ENCODE results near the gene PROK1.
"Not testable (repeated sequence)": the region's sequence is repeated elsewhere in the genome, so short reads cannot be mapped to it uniquely, and the experiment has no call there.

PROK1 gene

DNA sequence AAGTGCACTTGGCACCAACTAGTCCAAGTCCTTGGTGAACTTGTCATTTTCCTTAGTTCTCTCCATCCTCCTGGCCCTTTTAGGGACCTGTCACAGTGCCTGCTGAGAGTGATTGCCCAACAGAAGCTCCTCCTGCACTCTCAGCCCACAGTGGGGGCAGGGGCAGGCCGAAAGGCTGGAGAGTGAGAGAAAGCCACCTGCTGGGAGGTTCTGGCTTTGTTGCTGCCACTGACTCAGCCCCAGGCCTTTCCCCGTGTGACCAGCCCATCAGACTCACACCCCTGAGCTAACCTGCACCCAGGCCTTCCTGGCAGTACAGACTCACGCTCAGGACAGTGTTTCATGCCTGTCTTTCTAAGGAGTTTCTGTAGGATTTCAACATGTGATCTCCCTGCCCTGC is 17.1 kb upstream of the PROK1 start:
- no peak for DNase-seq (ENCODE audit: low read depth, low spot score)

- no peak for DNase-seq (ENCODE audit: low read depth, low spot score)
These were observed 16.0 kb upstream of the PROK1 start for GRCh38 chr1:110434946-110435345.

- DNase-seq (ENCODE audit: low read depth, low spot score) = no peak
These were observed 14.3 kb upstream of the PROK1 start for GRCh38 chr1:110436635-110437034.

GRCh38 chr1:110437645-110438299 is 13.2 kb upstream of the PROK1 start:
- not testable (repeated sequence) for DNase-seq (ENCODE audit: low read depth, low spot score)

DNA sequence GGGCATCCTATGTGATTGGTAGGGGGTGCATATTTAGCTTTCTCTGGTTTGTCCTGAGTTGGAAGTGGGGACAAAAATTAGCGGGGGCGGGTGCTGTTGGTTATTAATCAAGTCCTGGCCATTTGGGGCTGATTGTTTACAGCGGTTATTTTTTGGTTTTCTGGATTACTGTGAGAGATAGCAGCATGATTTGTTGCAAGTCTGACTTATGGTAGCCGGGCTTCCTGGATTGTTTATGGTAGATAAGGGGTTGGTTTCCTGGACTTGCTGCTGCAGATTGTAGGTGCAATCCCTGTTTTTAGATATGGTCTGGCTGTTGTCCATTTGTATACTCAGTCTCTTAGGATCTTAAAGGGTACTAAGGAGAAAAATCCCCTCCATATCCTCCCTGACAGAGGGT is 12.1 kb upstream of the PROK1 start:
- DNase-seq (ENCODE audit: low read depth, low spot score) = no peak

GRCh38 chr1:110439873-110440272 is 11.1 kb upstream of the PROK1 start:
- DNase-seq (ENCODE audit: low read depth, low spot score) = not testable (repeated sequence)

- no peak for DNase-seq (ENCODE audit: low read depth, low spot score)
These were observed 10.1 kb upstream of the PROK1 start for GRCh38 chr1:110440877-110441276.

DNA sequence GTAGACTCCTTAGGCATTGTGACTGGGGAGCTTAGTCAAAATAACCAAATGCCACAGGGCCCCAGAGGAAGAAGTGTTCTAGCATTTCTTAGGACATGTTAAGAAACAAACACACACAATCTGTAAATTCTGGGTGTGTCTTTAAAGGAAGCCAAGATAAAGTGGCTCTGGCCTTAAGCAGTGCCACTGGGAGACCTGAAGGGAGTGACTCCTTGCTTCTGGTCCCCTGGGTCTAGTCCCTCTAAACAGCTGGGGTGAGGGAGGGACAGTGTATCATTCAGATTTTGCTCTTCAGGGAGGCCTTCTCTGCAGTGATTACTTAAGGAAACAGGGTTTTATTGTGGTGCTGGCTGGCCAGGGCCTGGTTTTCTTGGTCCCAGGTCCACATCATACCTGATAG is 9.1 kb upstream of the PROK1 start:
- DNase-seq (ENCODE audit: low read depth, low spot score) = no peak

- DNase-seq (ENCODE audit: low read depth, low spot score) = no peak
These were observed 7.5 kb upstream of the PROK1 start for GRCh38 chr1:110443451-110443850.

- DNase-seq (ENCODE audit: low read depth, low spot score) = no peak
These were observed 6.4 kb upstream of the PROK1 start for GRCh38 chr1:110444561-110444960.

- DNase-seq (ENCODE audit: low read depth, low spot score) = no peak
These were observed 993 bp upstream of the PROK1 start for GRCh38 chr1:110449661-110450651.

GRCh38 chr1:110452330-110452729 is 1.4 kb downstream of the PROK1 start:
- no peak for DNase-seq (ENCODE audit: low read depth, low spot score)

- DNase-seq (ENCODE audit: low read depth, low spot score) = no peak
These were observed 2.9 kb downstream of the PROK1 start for GRCh38 chr1:110453829-110454228.

- DNase-seq (ENCODE audit: low read depth, low spot score) = no peak
These were observed 3.4 kb downstream of the PROK1 start for GRCh38 chr1:110454328-110454727.

DNA sequence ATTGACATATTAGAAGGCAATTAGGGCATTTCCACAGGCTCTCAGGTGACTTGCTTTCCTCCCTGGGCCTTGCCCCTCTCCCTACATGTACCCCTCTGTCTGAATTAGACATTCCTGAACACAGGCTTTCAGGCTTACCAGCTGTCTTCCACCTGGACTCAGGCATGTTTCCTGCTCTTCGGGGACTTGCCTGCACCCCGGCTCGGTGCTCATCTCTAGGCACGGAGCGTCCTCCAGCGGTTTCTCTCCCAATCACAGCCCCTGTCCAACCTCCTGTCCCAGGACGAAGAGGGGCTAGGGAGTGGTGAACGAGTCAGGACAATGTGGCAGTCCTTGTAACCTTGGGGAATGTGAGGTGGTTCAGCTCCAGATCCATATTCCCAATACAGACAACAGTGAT is 4.2 kb downstream of the PROK1 start:
- no peak for DNase-seq (ENCODE audit: low read depth, low spot score)

- DNase-seq (ENCODE audit: low read depth, low spot score) = no peak
These were observed 6.3 kb downstream of the PROK1 start for GRCh38 chr1:110457206-110457605.

DNA sequence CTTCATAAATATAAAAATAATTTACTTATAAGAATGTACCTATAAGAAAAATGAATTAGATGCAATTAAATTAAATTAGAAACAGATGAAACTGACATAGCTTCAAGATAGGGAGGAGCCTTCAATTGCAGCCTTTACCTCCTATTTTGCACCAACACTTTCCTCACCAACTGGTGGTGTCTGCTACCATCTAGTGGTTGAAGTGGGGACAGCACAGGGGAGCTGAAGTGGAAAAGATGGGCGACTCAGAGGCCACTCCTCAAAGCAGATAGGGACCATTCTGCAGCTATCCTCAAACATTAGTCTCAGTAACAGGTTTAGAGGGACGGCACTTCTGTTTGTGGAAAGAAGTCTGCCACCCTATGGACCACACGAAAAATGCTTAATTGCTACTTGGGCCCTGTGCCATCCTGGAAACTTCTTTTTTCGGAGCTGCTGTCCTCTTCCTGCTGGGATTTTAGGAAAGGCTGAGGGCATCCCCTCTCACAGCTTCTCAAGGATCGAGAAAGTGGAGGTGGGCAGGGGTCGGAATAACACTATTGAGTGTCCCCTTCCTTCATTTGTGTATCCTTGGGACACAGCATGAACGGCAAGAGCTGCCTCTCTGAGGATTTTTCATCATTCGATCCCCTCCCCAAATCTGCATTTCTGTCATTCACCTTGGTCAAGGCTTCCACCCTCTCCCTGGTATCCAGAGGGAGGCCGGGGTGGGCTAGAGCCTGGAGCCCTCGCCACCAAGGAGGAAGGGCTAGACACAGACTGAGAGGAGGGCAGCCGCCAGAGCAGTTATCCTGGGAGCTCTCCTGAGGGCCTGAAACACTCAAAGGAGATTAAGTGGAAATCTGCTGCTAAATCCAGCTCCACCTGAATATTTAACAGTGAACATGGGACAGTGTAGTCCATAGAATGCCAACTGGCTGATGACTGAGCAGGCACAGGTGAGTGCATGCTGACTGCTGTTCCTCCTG is 9.6 kb downstream of the PROK1 start:
- DNase-seq (ENCODE audit: low read depth, low spot score) = peak; percentile 44

DNA sequence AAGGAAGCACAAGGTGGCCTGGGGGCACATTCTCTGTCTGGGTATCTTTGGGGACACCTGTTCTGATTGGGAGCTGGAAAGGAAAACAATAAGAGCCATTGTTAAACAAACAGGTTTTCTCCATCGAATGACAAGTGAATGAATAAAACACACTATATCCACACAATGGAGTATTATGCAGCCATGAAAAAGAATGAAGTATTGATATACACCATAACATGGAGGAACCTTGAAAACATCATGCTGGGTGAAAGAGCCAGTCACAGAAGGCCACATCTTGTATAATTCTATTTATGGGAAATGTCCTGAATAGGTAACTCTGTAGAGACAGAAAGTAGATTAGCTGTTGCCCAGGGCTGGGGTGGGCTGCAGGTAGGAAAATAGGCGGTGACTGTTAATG is 11.1 kb downstream of the PROK1 start:
- DNase-seq (ENCODE audit: low read depth, low spot score) = no peak

- no peak for DNase-seq (ENCODE audit: low read depth, low spot score)
These were observed 12.0 kb downstream of the PROK1 start for GRCh38 chr1:110462964-110463363.

GRCh38 chr1:110463725-110464124 is 12.8 kb downstream of the PROK1 start:
- no peak for DNase-seq (ENCODE audit: low read depth, low spot score)

GRCh38 chr1:110464340-110464739 is 13.4 kb downstream of the PROK1 start:
- DNase-seq (ENCODE audit: low read depth, low spot score) = no peak
